BLaER1 treated with 17β-estradiol and CSF1 and Interleukin-3, amounts not matched to agents 10 nM and 100 nM (cell line): ENCODE results near the gene PEAR1.

Source experiments
- H3K27ac ChIP-seq, 11 experiments: shearing (Covaris generic); formaldehyde crosslinking; 2 replicates each; pipeline ENCODE4 v1.8.1; 2022
- H3K27me3 ChIP-seq, 11 experiments: shearing (Covaris generic); formaldehyde crosslinking; 2 replicates each; pipeline ENCODE4 v1.8.1; 2022
- H3K36me3 ChIP-seq, 11 experiments: shearing (Covaris generic); formaldehyde crosslinking; 2 replicates each; pipeline ENCODE4 v1.8.1; 2022
- H3K4me1 ChIP-seq, 10 experiments: shearing (Covaris generic); formaldehyde crosslinking; 2 replicates each; pipeline ENCODE4 v1.8.1; 2022
- H3K4me2 ChIP-seq, 11 experiments: shearing (Covaris generic); formaldehyde crosslinking; 2 replicates each; pipeline ENCODE4 v1.8.1; 2022
- H3K4me3 ChIP-seq, 10 experiments: shearing (Covaris generic); formaldehyde crosslinking; 2 replicates each; pipeline ENCODE4 v1.8.1; 2022
- H3K9ac ChIP-seq, 11 experiments: shearing (Covaris generic); formaldehyde crosslinking; 2 replicates each; pipeline ENCODE4 v1.8.1; 2022
- H3K9me3 ChIP-seq, 11 experiments: shearing (Covaris generic); formaldehyde crosslinking; replicated peaks in 1 of 11; 2 replicates each; pipeline ENCODE4 v1.8.1; 2022
- H4K20me1 ChIP-seq, 11 experiments: shearing (Covaris generic); formaldehyde crosslinking; 2 replicates each; pipeline ENCODE4 v1.8.1; 2022
- Cebpa-rat ChIP-seq, 11 experiments: shearing (Covaris generic); IDR thresholded peaks; 2 replicates each; pipeline ENCODE4 v1.8.1; 2022

PEAR1 gene

GRCh38 chr1:156897078-156897825 lies 3.7 kb downstream of the PEAR1 start:
- no peak overlapping the region for H3K4me3 ChIP-seq
- peaks cover 27 to 66% (median 45%) of the 10 kb centered on the region in 11 experiments for H3K27me3 ChIP-seq

DNA sequence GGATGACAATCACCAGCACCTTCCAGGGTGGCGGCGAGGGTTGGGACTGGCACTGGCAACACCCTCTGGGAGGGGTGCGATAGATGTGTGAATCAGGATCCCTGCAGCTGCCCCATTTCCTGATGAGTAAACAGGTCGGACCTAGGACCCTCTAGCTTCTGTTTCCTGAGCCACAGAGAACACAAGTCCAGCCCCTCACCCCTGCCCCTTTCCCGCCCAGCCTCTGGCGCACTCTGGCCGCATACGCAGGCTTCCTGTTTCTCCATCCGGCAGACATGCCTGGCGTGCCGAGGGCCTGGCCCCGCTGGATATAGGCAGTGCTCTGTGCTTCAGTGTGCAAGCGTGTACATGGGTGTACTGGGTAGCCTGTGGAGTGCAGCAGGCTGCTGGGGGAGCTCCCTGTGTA lies 4.6 kb downstream of the PEAR1 start:
- no peaks in the 10 kb centered on the region for H3K9me3 ChIP-seq
- no peaks in the 10 kb centered on the region for H3K36me3 ChIP-seq
- no peak for TF ChIP-seq Cebpa-rat (IDR thresholded peaks at IDR 0.05)
- peak overlapping the region in 1 of 10 experiments; percentile 39; a peak in 1 of 20 replicates for H3K4me3 ChIP-seq
- H3K4me2 ChIP-seq, result peak overlapping the region; percentile 65 to 85 (median 73)
- H3K27ac ChIP-seq, result peak overlapping the region in 9 of 11 experiments; percentile 40 to 70 (median 62); a peak in 17 of 22 replicates
- peak overlapping the region; percentile 18 to 57 (median 47); a peak in 13 of 22 replicates for H3K9ac ChIP-seq
- H3K4me1 ChIP-seq, result peaks cover 54 to 95% (median 63%) of the 10 kb centered on the region in 10 experiments
- peaks cover 18 to 57% (median 36%) of the 10 kb centered on the region in 11 experiments for H3K27me3 ChIP-seq
- H4K20me1 ChIP-seq, result no peaks in the 10 kb centered on the region; a peak in 1 of 22 replicates

More at GRCh38 chr1:156897078-156897825, 3.7 kb downstream of the PEAR1 start:
- Histone ChIP-seq H3K4me2 (peak overlapping the region; percentile 65 to 85 (median 73)), H3K27ac (peak overlapping the region in 9 of 11 experiments; percentile 12 to 70 (median 62); a peak in 15 of 22 replicates), H3K9ac (peak overlapping the region in 10 of 11 experiments; percentile 18 to 57 (median 46); a peak in 13 of 22 replicates), H4K20me1 (no peaks in the 10 kb centered on the region; a peak in 1 of 22 replicates), H3K36me3 (no peaks in the 10 kb centered on the region), H3K9me3 (no peaks in the 10 kb centered on the region), H3K4me1 (peaks cover 62 to 98% (median 69%) of the 10 kb centered on the region in 10 experiments)
- no peak for TF ChIP-seq Cebpa-rat (IDR thresholded peaks at IDR 0.05)

- Histone ChIP-seq H3K4me2 (peak overlapping the region; percentile 65 to 85 (median 73)), H3K9me3 (no peaks in the 10 kb centered on the region), H3K9ac (peak overlapping the region in 5 of 11 experiments; percentile 26 to 57 (median 54); a peak in 5 of 22 replicates), H3K27me3 (peaks cover 10 to 48% (median 27%) of the 10 kb centered on the region in 11 experiments), H3K4me1 (peaks cover 45 to 93% (median 55%) of the 10 kb centered on the region in 10 experiments), H4K20me1 (peaks cover 0 to 3% (median 0%) of the 10 kb centered on the region in 11 experiments; a peak in 1 of 22 replicates), H3K27ac (peak overlapping the region in 7 of 11 experiments; percentile 55 to 70 (median 63); a peak in 12 of 22 replicates), H3K36me3 (no peaks in the 10 kb centered on the region), H3K4me3 (no peak overlapping the region)
- TF ChIP-seq Cebpa-rat (IDR thresholded peaks at IDR 0.05), result no peak
Measured at GRCh38 chr1:156898971-156899664, 5.6 kb downstream of the PEAR1 start.

DNA sequence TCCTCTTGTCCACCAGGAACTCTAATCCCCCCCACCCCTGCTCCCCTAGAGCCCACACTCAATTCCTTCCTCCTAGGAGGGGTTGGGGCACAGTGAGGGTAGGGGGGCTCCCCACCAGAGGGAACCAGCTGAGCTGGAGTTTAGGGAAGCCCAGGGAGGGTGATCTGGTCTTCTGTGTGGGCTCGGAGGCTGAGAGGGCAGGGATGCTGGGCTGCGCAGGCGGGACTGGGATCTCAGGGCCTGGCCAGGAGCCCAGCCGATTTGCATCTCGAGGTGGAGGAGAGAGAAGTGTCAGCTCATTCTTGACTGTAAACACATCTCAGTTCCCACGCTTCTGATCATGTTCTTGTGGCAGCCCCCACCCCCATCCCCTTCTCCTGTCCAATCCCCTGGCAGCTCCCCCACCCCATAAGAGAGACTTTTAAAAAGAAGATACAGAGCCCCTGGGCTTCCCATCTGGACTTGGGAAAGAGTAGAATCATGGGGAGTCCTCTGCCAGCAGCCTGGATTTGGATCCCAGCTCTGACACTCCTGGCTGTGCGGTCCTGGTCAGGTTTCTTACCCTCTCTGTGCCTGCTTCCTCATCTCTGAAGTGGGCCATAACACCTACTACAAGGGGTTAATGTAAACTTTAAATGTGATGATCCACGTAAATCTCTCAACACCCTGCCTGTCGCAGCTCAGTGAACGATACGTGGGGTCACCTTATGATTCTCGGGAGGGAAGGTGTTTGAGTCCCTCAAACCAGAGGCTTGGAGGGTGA lies 6.6 kb downstream of the PEAR1 start:
- H3K36me3 ChIP-seq, result no peaks in the 10 kb centered on the region
- peak overlapping the region in 5 of 11 experiments; percentile 31 to 85 (median 83); a peak in 7 of 22 replicates for H3K4me2 ChIP-seq
- 0 out of 22 replicates have a peak, but pooled peaks cover 0 to 3% (median 0%) of the 10 kb centered on the region in 11 experiments for H4K20me1 ChIP-seq
- H3K4me3 ChIP-seq, result no peak overlapping the region
- peaks cover 0 to 38% (median 17%) of the 10 kb centered on the region in 11 experiments; a peak in 20 of 22 replicates for H3K27me3 ChIP-seq
- H3K9me3 ChIP-seq, result no peaks in the 10 kb centered on the region
- no peak for TF ChIP-seq Cebpa-rat (IDR thresholded peaks at IDR 0.05)
- H3K9ac ChIP-seq, result no peak overlapping the region
- H3K4me1 ChIP-seq, result peaks cover 35 to 91% (median 51%) of the 10 kb centered on the region in 10 experiments
- no peak overlapping the region for H3K27ac ChIP-seq

DNA sequence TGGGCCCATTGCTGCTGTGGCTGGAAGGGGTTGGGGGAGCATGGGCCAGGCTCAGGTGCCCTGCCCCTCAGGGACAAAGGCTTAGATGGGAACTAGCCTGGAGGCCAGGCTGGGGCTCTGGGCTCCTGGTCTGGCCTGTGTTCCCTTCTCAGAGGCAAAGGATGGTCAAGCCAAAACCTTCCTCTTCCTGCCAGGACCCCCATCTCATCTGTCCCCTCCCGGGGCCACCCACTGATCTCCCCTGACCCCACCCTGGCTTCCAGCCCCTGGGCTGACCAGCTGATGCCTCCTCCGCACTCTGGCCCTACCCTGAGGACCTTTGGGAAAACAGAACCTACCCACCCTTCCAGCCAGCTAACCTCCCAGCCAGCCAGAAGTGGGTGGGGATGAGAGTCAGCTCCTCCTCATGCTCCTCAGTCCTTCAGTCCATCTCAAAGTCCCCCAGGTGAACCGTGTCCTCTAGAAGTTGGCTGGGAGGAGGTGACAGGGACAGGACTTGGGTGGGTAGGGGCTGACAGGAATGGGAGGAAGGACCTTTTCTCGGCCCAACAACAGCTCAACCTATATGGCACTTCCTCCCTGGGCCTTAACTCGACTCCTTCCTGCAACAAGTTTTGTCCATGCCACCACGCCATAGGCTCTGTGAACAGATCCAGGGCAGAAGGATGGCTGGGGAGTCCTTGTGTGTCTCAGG lies 7.5 kb downstream of the PEAR1 start:
- peaks cover 30 to 91% (median 54%) of the 10 kb centered on the region in 10 experiments for H3K4me1 ChIP-seq
- no peak for TF ChIP-seq Cebpa-rat (IDR thresholded peaks at IDR 0.05)
- H4K20me1 ChIP-seq, result 0 out of 22 replicates have a peak, but pooled peaks cover 0 to 3% (median 0%) of the 10 kb centered on the region in 11 experiments
- no peak overlapping the region for H3K4me3 ChIP-seq
- no peaks in the 10 kb centered on the region for H3K36me3 ChIP-seq
- peaks cover 0 to 1% (median 0%) of the 10 kb centered on the region in 11 experiments; a peak in 4 of 22 replicates for H3K9me3 ChIP-seq
- H3K27me3 ChIP-seq, result peaks cover 0 to 30% (median 8%) of the 10 kb centered on the region in 11 experiments; a peak in 9 of 22 replicates
- H3K4me2 ChIP-seq, result peak overlapping the region in 6 of 11 experiments; percentile 14 to 73 (median 36); a peak in 5 of 22 replicates
- no peak overlapping the region for H3K9ac ChIP-seq
- H3K27ac ChIP-seq, result no peak overlapping the region

GRCh38 chr1:156901590-156901900 lies 8.0 kb downstream of the PEAR1 start:
- H3K27ac ChIP-seq, result no peak overlapping the region
- peak overlapping the region in 4 of 11 experiments; percentile 14 to 51 (median 30); a peak in 3 of 22 replicates for H3K4me2 ChIP-seq
- TF ChIP-seq Cebpa-rat (IDR thresholded peaks at IDR 0.05), result no peak
- H3K9ac ChIP-seq, result no peak overlapping the region
- peaks cover 0 to 25% (median 7%) of the 10 kb centered on the region in 11 experiments; a peak in 8 of 22 replicates for H3K27me3 ChIP-seq
- peaks cover 29 to 91% (median 55%) of the 10 kb centered on the region in 10 experiments for H3K4me1 ChIP-seq
- H4K20me1 ChIP-seq, result 0 out of 22 replicates have a peak, but pooled peaks cover 0 to 3% (median 0%) of the 10 kb centered on the region in 11 experiments
- no peaks in the 10 kb centered on the region for H3K36me3 ChIP-seq
- H3K4me3 ChIP-seq, result no peak overlapping the region
- peaks cover 0 to 6% (median 0%) of the 10 kb centered on the region in 11 experiments; a peak in 7 of 22 replicates for H3K9me3 ChIP-seq

GRCh38 chr1:156901966-156902915 lies 8.7 kb downstream of the PEAR1 start:
- TF ChIP-seq Cebpa-rat (IDR thresholded peaks at IDR 0.05), result no peak
- peaks cover 0 to 20% (median 6%) of the 10 kb centered on the region in 11 experiments; a peak in 8 of 22 replicates for H3K27me3 ChIP-seq

More at GRCh38 chr1:156901966-156902915, 8.7 kb downstream of the PEAR1 start:
- Histone ChIP-seq H3K4me1 (peaks cover 26 to 91% (median 56%) of the 10 kb centered on the region in 10 experiments), H4K20me1 (0 out of 22 replicates have a peak, but pooled peaks cover 0 to 3% (median 0%) of the 10 kb centered on the region in 11 experiments), H3K4me2 (peak overlapping the region in 9 of 11 experiments; percentile 10 to 52 (median 44); a peak in 14 of 22 replicates), H3K27ac (no peak overlapping the region), H3K36me3 (no peaks in the 10 kb centered on the region), H3K9ac (0 out of 22 replicates have a peak overlapping the region, but pooled peaks of 2 of the 11 experiments have one; percentile 26 to 33), H3K4me3 (no peak overlapping the region), H3K9me3 (peaks cover 0 to 9% (median 0%) of the 10 kb centered on the region in 11 experiments; a peak in 7 of 22 replicates)
